GM04504 (cell line): ENCODE data around the gene SLC36A2.
"Not testable (repeated sequence)": the region's sequence is repeated elsewhere in the genome, so short reads cannot be mapped to it uniquely, and the experiment has no call there.

Source experiments
- DNase-seq: peaks from one replicate; pipeline ENCODE4 v3.0.0-alpha.2; 2012; ENCODE audit warnings: low read depth

The SLC36A2 gene

DNA sequence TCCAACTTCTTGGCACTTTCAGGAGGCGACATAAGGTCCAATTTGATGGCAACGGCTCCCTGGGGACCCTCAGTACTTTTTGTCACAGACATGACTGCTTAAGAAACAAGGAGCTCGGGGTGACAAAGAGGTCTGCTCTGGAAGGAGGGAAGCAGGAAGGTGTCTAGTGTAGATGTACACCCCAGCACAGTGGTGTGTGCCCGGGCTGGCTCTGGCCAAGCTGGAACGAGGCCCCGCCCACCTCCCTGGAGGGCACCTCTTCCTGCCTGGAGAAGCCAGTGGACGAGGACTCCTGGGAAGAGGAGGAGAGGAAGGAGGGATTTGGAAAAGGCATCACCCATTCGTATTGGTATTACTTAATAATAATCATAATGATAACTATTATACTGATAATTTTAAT, at the start of gene SLC36A2:
TSS of gene SLC36A2 (minus strand) at position 191 of the 400 bp plus-strand sequence. CDS start at position 92, 99 bp downstream.
- DNase-seq: no peak

DNA sequence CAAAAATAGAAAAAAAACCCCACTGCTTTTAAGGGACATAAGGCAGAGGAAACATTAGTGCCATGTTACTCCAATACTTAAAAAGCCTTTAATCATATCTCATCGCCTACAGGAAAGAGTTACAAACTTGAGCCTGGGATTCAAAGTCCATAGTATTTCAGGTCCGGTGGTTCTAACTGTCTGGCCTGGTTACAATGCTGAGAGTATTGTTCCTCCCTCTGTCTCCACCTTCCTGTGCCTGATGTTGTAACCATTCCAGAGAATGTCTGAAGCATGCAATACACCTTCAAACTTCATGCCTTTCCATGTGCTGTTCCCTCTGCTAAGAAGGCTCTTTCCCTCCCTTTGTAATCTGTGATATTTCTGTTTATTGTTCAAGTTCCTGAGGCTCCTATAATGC, 41.6 kb upstream of the SLC36A2 start:
- no peak for DNase-seq

DNA sequence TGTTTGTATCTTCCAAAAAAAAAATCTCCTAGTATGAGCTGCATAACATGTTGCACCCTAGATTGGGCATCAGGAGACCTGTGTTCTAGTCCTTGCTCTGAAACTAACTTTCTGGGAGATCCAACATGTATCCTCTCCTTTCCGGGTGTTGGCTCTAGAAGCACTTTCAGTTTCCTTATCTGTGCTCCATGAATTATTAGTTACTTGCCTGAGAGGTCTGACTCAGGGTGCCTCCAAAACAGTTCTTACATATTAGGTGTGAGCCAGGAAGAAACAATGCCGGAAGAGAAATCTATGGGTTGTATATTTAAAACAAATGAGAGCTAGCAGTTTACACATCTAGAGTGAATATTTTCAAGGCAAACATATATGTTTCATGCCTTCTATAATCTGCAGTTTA, 36.7 kb upstream of the SLC36A2 start:
- DNase-seq: no peak

DNA sequence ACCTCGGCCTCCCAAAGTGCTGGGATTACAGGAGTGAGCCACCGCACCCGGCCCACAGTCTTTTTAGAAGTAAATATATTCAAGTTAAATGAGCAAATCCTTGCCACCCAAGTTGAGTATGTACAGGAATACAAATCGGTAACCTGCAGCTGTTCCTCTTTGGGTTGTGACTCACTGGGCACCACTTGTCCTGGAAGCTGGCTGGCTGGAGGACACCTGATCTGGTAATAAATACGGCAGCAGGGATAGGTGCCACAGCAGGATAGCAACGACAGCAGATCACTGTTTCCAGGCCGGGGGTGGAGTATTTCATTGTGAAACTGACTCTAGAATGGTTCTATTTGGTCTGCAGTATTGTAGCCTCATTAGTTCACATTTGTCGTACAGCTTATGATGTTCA, 35.7 kb upstream of the SLC36A2 start:
- no peak for DNase-seq

DNA sequence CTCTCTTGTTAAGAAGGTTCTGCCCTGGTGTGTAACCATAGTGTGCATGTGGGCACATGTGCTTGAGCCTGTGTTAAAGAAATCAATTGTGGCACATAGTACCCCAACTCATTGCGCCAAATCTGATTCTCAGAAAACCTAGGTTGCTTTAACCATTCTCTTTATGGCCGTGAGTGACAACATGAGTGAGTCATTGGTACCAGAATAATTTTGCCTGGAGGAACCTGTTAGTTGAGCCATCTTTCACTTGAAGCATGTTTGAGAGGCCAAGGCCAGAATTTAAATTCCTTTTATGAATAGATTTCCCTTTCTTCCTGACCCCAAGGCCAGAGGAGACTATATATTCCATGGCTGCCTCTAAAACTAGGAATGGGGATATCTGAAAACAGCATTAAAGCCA, 35.2 kb upstream of the SLC36A2 start:
- no peak for DNase-seq

DNA sequence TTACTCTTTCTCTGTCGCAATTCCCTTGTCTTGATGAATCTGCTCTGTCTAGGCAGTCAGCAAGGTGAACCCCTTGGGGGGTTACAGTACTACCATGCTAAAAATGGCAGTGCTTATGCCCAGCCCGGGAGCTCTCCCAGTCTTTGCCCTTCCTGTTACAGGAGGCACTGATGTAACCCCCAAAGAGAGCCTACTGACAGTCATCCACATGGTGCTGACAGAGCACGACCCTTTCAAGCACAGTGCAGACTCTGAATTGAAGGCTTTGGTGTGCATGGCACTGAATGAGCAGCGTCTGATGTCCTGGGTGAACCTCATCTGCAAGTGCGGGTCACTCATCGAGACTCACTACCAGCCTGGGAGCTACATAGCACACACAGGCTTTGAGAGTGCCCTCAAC, 34.5 kb upstream of the SLC36A2 start:
- DNase-seq: no peak

DNA sequence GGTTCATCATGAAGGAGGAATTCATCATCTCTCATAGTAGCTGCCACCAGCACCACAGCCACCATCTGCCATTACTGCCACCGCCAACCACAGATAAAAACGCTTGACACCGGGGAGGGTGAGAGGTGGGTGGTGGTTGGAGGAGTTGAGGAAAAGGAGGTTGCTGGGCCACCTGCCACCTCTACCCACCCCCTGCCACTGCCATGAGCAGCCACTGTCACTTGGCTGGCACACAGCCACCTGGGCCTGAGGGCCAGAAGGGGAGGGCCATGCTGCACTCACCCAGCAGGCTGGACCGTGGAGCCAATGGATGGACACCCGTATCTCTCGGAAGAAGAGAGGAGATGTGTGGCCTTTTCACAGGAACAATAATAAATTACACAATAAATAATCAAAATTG, 31.3 kb upstream of the SLC36A2 start:
- DNase-seq: no peak

DNA sequence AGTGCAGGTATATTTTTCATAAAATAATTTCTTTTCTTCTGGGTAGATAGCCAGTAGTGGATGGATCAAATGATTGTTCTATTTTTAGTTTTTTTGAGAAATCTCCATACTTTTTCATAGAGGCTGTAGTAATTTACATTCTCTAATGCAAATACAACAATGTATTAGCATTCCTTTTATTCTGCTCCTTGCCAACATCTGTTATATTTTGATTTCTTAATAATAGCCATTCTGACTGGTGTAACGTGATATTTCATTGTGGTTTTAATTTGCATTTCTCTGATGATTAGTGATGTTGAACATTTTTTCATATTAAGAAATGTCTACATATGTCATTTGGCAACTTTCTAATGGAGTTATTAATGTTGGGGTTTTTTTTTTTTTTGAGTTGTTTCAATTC, 27.2 kb upstream of the SLC36A2 start:
- DNase-seq: no peak

DNA sequence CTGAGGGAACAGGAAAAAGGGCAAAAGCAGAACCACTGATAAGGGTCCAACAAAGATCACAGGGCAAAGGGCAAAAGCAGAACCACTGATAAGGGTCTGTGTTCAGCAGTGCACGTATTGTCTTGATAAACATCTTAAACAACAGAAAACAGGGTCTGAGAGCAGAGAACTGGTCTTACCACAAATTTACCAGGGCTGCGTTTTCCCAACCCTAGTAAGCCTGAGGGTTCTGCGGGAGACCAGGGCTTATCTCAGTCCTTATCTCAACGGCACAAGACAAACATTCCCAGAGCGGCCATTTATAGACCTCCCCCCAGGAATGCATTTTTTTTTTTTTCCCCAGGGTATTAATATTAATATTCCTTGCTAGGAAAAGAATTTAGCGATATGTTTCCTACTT, 19.7 kb upstream of the SLC36A2 start:
- not testable (repeated sequence) for DNase-seq

DNA sequence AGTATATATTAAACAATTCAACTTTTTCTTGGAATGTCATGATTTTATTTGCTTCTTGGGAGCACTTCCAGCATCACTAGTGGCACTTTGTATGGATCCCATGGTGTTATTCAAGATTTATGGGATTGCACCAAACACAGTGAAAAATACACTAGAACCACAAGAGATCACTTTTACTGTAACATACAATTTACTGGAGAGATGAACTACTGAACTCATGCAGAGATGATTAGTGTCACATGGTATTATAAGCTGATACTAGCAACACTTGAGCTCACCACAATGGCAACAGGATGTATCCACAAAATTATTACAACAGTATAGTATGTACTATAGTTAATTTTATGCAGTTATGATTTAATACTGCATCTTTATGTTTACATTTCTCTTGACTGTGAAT, 16.3 kb upstream of the SLC36A2 start:
- no peak for DNase-seq

DNA sequence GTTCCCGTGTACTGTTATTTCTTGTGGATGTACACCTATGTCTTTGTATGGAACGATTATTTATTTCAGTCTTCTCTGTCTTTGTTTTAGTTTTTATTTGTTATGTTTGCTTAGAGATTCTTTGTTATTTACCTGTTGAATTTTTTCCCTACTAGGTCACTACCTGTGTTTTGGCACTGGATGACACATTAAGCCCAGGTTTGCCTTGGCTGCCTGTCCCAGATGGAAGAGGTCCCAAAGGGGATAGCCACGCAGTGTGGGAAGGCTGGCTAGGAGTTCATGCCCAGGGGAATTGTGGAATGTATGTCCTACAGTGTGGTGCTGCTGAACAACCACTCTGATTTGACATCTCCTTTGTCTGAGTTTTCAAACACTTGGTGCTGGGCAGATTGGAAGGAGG, 15.6 kb upstream of the SLC36A2 start:
- DNase-seq: no peak

DNA sequence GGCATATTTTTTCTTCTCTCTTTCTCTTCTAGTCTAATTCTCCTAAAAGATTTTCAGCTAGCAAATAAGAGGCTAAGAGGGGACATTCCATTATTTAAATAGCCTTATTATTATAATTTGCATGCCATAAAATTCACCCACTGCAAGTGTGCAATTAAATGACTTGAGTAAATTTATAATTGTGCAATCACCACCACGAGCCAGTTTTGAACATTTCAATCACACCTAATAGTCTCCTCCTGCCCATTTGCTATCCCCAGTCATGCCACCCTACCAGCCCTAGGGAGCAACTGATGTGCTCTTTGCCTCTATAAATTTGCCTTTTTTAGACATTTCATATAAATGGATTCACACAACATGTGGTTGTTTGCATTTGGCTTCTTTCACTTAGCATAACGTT, 12.0 kb upstream of the SLC36A2 start:
- no peak for DNase-seq

DNA sequence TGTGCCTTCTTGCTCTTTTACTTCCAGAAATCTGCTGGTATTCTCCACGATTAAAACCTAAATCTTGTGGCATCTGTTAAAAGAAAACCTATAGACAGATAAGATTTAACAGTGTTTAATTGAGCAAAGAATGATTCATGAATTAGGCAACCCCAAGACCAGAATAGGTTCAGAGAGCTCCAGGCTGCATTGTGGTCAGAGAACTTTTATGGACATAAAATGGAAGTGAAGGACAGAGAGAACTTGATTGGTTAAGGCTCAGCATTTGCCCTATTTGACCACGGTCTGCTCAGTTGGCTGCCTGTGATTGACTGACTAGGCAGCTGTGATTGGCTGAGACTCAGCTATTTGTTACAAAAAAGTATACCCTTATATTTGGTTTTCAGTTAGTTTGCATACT, 10.4 kb upstream of the SLC36A2 start:
- no peak for DNase-seq

DNA sequence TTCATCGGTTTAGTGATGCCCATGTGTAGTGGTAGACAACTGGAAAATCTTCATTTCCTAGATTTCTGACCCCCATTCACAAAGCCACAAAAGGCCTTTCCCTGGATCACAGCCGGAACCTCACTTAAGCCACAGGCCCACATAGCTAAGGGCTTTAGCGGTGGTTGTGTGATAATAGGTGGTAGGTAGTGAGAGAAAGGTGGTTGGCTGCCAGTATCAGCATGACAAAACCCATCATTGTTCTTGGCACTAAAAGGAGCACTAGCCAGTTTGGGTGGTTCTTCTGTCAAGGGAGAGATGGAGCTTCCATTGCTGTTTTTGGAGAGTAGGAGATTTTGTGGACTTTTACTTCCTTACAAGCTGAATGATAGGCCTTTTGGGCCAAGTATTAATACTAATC, 9.7 kb upstream of the SLC36A2 start:
- DNase-seq: no peak

DNA sequence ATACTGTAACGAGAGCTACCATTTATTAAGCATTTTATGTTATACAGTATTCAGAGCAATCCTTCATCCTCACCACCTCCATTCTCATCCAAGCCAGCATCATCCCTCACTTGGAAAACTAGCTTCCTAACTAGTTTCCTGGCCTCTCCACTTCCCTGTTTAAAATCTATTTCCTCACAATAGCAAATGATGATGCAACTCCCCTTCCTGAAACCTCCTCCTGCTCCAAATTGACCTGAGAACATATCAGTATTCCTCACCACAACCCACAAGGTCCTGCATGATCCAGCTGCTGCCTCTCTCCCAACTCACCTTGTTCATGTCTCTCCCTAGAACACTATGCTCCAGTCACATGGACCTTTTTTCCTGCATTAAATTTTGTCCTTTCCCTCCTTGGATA, 4.3 kb upstream of the SLC36A2 start:
- DNase-seq: no peak

DNA sequence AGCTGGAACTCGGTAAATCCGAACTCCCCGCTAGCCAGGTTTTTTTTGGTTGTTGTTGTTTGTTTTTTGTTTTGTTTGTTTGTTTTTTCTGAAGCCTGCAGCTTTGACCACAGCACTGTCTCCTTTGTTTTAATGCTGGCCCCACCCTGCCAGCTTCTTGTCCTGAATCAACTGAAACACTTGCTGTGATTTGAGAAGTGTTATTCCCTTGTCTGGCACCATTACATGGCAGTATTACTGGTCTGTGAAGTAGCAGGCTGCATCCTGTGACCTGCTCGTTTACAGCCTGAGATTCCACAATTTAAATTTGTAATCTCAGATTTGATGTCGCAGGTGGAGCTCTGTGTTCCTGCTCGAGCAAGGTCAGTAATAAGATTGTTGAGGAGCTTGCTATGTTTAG, 1.4 kb upstream of the SLC36A2 start:
- no peak for DNase-seq

DNA sequence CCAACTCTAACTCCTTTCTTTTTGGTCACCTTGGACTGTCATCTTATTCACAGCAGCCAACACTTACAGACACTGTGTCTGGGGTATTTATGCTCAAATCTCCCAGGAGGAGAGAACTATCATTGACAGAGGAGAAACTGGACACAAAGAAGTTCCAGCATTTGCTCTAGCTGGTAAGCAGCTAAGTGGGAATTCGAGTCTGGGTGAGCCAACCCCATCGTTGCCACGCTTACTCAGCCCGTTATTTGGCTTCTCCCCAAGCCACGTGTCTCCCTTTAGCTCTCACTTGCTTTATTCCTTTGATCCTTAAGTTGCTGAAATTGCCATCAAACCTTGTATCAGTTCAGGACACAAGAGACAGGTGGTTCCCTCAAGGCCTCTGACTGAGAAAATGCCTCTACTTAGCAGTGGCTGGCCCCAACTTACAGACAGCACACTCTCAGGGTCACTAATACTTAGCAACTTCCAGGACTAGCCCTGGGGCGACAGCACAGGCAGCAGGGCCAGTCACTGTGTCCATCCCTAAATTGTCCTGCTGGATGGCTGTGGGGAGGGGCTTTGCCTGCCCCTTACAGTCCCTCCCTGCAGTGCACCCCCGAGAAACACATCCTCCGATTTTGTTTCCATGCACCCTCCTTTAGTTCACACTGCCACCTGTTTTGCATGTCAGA, 1.4 kb downstream of the SLC36A2 start:
- peak; percentile 3 for DNase-seq

DNA sequence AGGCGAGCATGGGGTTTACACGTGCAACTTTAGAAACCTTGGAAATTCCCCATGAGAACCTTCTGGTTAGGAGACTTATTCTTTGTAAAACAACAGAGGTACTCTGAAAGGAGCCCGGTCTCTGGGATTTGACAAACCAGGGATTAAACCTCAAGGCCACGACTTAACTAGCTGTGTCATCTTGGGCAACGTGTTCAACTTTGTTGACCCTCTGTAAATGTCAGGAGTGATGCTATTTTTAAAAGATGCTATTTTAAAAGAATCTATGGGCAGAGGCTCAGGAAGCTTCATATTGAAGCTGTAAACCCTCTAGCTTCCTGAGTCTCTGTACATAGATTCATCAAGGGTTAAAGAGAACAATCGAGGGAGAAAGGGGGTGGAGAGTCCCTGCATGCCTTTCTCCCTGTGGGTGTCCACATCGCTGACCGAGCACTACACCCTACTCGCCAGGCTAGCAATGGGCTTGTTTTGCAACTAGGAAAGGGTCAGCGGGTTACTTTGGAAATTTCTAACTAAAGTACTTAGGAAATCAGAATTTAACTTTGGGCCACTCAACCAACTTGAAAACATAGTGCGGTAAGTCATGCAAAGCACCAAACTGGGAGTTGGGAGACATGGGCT, 2.1 kb downstream of the SLC36A2 start:
- DNase-seq: no peak

DNA sequence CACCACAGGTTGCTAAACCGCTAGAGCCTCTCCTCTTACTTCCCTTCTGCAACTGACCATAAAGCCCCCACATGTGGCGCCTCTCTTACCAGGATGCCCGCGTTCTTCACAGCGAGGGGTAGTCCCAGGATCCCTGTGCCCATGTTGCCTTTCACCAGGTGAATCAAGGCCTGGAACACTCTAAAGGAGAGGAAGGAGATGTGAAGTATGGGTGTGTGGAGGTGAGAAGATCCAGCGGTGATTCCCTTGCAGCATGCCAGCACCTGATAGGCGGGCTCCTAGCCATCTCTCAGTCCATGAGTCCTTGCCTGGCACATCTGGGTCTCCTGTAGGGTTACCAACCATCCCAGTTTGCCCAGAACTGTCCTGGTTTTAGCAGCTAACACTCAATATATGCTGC, 3.3 kb downstream of the SLC36A2 start:
- DNase-seq: no peak

DNA sequence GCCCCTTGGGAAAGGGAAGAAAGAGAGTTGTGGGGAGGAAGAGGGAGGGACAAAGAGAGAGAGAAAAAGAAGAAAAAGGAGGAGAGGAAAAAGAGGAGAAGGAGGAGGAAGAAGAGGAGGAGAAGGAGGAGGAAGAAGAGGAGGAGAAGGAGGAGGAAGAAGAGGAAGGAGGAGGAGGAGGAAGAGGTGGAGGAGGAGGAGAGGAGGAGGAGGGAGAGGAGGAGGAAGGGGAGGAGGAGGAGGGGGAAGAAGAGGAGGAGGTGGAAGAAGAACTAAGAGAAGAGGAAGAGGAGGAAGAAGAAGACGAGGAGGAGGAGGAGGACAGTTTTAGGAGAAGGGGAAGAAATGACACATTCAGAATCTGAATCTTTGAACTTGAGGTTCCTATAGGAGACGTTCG, 7.4 kb downstream of the SLC36A2 start:
- no peak for DNase-seq

DNA sequence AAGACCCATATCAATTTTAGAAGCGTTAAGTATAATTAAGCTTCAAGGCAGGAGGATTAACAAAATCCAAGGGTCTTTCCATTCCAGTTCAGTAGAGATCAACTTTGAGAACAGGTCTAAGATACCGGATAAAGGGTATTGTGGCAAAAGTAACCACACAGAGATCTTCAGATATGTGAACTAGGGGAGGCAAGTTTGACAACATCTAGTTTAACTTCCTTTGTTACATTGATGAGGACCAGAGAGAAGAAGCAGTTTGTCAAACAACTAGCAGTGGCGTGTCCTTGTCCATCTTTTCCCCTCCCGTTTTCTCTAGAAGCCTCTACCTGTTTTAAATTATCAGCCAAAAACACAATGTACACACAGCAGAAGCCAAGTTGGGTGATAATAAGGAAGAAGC, 8.6 kb downstream of the SLC36A2 start:
- no peak for DNase-seq

DNA sequence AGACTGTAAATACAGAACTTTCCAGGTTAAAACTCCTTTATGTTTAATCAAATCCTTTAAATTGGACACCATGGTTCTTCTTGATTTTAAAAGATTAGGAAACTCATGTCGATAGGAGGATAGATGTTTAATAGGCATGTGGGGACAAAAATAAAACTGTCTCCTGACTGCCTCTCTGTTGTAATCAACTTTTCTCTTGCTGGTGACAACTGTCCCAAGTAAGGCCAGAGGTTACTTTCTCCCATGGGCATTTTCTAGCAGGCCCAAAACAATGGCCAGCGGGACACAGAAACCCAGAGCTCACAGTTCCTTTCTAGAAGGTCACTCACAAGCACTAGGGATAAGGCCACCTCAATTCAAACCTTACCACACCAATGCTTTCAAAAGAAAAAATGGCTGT, 14.5 kb downstream of the SLC36A2 start:
- DNase-seq: no peak

DNA sequence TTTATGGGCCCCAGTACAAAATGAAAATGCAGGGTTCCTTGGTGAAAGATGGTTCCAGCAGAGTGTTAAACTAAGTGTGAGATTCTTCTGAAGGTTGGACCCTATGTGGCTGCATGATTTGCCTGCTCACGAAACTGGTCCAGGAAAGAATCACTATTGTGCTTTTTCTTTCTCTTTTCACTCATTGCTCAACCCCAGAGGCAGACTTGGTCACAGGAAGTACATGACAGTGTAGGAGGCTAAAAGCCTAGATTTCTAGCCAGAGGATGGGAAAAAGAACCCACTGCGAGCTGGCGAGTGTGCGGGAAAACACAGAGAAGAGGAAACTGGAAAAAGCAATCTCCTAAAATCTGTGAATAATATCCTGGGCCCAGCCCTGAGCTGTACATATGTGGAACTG, 18.6 kb downstream of the SLC36A2 start:
- no peak for DNase-seq

DNA sequence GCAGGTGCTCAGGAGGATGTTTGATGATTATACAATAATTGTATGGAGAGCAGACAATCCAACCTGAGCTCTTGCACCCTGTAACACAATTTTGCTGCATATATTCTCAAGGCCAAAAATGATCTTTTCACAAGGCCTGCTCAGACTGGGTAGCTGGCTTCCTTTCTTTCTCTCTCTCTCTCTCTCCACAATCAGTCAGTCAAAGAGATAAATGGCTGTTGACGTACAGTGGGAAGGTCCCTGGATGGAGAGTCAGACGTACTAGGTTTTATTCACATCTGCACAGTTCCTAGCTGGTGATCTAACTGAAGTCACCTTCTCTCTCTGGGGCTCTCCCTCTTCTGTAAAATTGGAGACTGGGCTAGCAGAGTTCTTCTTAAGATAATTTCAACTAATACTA, 19.8 kb downstream of the SLC36A2 start:
- no peak for DNase-seq
